ENCODE data around the gene MSGN1. TPM values are rescaled to one million over a fixed set of nuclear protein-coding genes. Genes with fewer than 3 reads are reported as not detected.

The MSGN1 gene
- total RNA-seq, 1 experiment from 2014 or later = not detected

DNA sequence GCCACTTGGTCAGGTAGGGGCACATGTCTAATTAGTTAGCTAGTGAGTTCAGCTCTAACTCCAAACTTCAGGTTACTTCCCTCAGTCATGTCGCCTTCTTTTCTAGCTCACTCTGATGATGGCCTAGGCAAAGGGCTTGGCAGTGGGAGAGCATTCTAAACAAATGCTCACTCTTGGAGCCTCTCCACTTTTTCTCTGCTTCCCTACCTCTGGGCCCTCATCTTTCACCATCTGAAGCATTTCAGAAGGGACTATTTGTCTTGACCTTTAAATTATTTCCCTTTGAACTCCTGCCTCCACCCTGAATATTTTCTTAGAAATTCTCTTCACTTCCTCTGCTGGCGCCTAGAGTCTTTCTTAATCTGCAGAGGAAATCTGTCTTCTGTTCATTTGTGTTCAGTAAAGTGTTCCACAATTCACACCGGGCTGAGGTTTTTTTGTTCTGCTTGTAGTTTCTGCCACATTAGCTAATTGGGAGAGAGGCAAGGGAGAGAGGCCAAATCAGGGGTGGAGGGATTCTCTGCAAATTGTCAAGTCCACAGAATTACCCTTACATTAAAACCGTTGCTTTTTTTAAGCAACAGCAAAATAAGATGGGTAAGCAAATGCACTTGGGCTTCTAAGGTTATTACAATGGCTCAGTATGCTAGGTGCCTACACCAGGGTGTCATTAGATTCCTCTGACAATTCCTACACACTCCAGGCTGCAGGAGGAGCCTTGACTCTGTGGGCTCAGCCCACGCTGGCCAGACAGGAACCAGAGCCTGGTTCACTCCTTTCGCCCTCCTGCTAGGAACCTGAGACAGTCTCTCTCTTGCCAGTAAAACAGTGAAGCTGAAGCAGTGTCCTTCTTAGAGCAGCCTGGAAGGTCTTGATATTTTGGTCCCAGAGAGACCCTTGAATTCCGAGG is 5.5 kb downstream of the MSGN1 start:
- H3T11ph ChIP-seq (ENCODE audit: low read length) = no peak overlapping the region
- H2BK120ac ChIP-seq (ENCODE audit: low read depth, low read length, poor library complexity, severe bottlenecking) = no peak overlapping the region
- no peaks in the 10 kb centered on the region for H3K27me3 ChIP-seq (ENCODE audit: insufficient read depth, low read length)
- no peak overlapping the region for H3K9ac ChIP-seq (ENCODE audit: extremely low read depth, insufficient read length, low read length)
- no peak overlapping the region for H3K4me3 Mint-ChIP-seq
- no peaks in the 10 kb centered on the region for H3K79me2 ChIP-seq (ENCODE audit: insufficient read depth, low read length)
- H4K8ac ChIP-seq (replicated peaks; ENCODE audit: insufficient read length, low read depth, low read length) = no peak overlapping the region
- H4K5ac ChIP-seq (ENCODE audit: insufficient read length, low read depth, low read length) = no peak overlapping the region
- H2BK20ac ChIP-seq (ENCODE audit: low read depth, low read length, poor library complexity, severe bottlenecking) = no peak overlapping the region
- no peaks in the 10 kb centered on the region for H3K79me1 ChIP-seq (ENCODE audit: insufficient read depth, low read depth, low read length, poor library complexity, severe bottlenecking)
- no peak overlapping the region for H2AK5ac ChIP-seq (ENCODE audit: insufficient read length, low read length)
- no CpG with 5 or more reads among the region's 7 CpGs for WGBS (ENCODE audit: extremely low coverage, insufficient read length, low lambda C conversion rate)
- no peak overlapping the region for H3K4ac ChIP-seq (ENCODE audit: low read depth, low read length)
- peaks cover 38% of the 10 kb centered on the region for H3K27me3 Mint-ChIP-seq (ENCODE audit: low read depth)
- H3K27ac ChIP-seq (ENCODE audit: insufficient read length, low read depth, low read length) = no peak overlapping the region
- no peaks in the 10 kb centered on the region for H4K20me1 ChIP-seq (ENCODE audit: control insufficient read depth, insufficient read depth, insufficient read length)
- no peak overlapping the region for H4K91ac ChIP-seq (ENCODE audit: insufficient read length, low read depth, low read length)
- no peak overlapping the region for H2AFZ ChIP-seq (ENCODE audit: low read length)
- H3K36me3 Mint-ChIP-seq (ENCODE audit: insufficient read depth in 1 of 3, low read depth in 3 of 3) = peaks cover 0 to 3% (median 0%) of the 10 kb centered on the region in 3 experiments; a peak in 1 of 7 replicates
- no peak overlapping the region for H3K4me2 ChIP-seq (ENCODE audit: insufficient read depth, insufficient read length, low read length)
- no peak overlapping the region for H3K56ac ChIP-seq (ENCODE audit: insufficient read length, low read depth, low read length)
- peaks cover 26 to 30% of the 10 kb centered on the region in 2 experiments for H3K4me1 Mint-ChIP-seq
- peaks cover 3% of the 10 kb centered on the region; the same call in 1 of the 2 replicates for H3K4me1 ChIP-seq (ENCODE audit: insufficient read depth, low read length)
- no peak overlapping the region for H3K18ac ChIP-seq (ENCODE audit: insufficient read length, low read depth, low read length)
- H3K23ac ChIP-seq (ENCODE audit: insufficient read length, low read depth, low read length) = no peak overlapping the region
- no peak overlapping the region for H3K14ac ChIP-seq (ENCODE audit: insufficient read depth, low read length)
- peak overlapping the region in 1 of 3 experiments; percentile 12; a peak in 1 of 7 replicates for H3K27ac Mint-ChIP-seq
- no peaks in the 10 kb centered on the region for H3K9me3 ChIP-seq (ENCODE audit: control insufficient read depth, low read depth, low read length)
- TF ChIP-seq, protein P1, sequence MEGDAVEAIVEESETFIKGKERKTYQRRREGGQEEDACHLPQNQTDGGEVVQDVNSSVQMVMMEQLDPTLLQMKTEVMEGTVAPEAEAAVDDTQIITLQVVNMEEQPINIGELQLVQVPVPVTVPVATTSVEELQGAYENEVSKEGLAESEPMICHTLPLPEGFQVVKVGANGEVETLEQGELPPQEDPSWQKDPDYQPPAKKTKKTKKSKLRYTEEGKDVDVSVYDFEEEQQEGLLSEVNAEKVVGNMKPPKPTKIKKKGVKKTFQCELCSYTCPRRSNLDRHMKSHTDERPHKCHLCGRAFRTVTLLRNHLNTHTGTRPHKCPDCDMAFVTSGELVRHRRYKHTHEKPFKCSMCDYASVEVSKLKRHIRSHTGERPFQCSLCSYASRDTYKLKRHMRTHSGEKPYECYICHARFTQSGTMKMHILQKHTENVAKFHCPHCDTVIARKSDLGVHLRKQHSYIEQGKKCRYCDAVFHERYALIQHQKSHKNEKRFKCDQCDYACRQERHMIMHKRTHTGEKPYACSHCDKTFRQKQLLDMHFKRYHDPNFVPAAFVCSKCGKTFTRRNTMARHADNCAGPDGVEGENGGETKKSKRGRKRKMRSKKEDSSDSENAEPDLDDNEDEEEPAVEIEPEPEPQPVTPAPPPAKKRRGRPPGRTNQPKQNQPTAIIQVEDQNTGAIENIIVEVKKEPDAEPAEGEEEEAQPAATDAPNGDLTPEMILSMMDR (conservative IDR thresholded peaks at IDR 0.05) = no peak
- no peak overlapping the region for H2BK15ac ChIP-seq (ENCODE audit: low read depth, low read length)
- no peak overlapping the region for H2BK12ac ChIP-seq (ENCODE audit: insufficient read length, low read depth, low read length)
- H3K23me2 ChIP-seq (ENCODE audit: insufficient read length, low read depth, low read length, poor library complexity, severe bottlenecking) = no peaks in the 10 kb centered on the region
- no peak for DNase-seq
- H2BK5ac ChIP-seq (ENCODE audit: insufficient read length, low read length) = no peak overlapping the region
- peaks cover 0 to 3% of the 10 kb centered on the region in 2 experiments; a peak in 3 of 5 replicates for H3K9me3 Mint-ChIP-seq

All from H9 (cell line).